Measurements from ENCODE around the gene CCDC50.

CCDC50 gene

GRCh38 chr3:191328962-191329653, at the start of gene CCDC50:
CCDC50 (plus strand) TSS chr3:191329394; CDS start chr3:191329675, 281 bp downstream.
- peak; percentile 15 for DNase-seq

GRCh38 chr3:191280111-191280510, 49.1 kb upstream of the CCDC50 start:
- no peak for DNase-seq

GRCh38 chr3:191280882-191281281, 48.3 kb upstream of the CCDC50 start:
- DNase-seq, result no peak

- DNase-seq, result no peak
Measured at GRCh38 chr3:191282251-191283185, 46.7 kb upstream of the CCDC50 start.

GRCh38 chr3:191283400-191283799, 45.8 kb upstream of the CCDC50 start:
- no peak for DNase-seq

- DNase-seq, result no peak
Measured at GRCh38 chr3:191290311-191291025, 38.7 kb upstream of the CCDC50 start.

GRCh38 chr3:191292243-191293015, 36.8 kb upstream of the CCDC50 start:
- DNase-seq, result no peak

GRCh38 chr3:191294291-191294690, 34.9 kb upstream of the CCDC50 start:
- no peak for DNase-seq

GRCh38 chr3:191296041-191296541, 33.1 kb upstream of the CCDC50 start:
- DNase-seq, result no peak

GRCh38 chr3:191298846-191299245, 30.3 kb upstream of the CCDC50 start:
- DNase-seq, result no peak

GRCh38 chr3:191300422-191300821, 28.8 kb upstream of the CCDC50 start:
- DNase-seq, result no peak

- DNase-seq, result no peak
Measured at GRCh38 chr3:191301017-191301416, 28.2 kb upstream of the CCDC50 start.

GRCh38 chr3:191301782-191302411, 27.3 kb upstream of the CCDC50 start:
- no peak for DNase-seq

- DNase-seq, result no peak
Measured at GRCh38 chr3:191302451-191302850, 26.7 kb upstream of the CCDC50 start.

GRCh38 chr3:191303596-191303995, 25.6 kb upstream of the CCDC50 start:
- no peak for DNase-seq

- DNase-seq, result no peak
Measured at GRCh38 chr3:191306428-191306827, 22.8 kb upstream of the CCDC50 start.

GRCh38 chr3:191307341-191307740, 21.9 kb upstream of the CCDC50 start:
- no peak for DNase-seq

- no peak for DNase-seq
Measured at GRCh38 chr3:191313296-191313695, 15.9 kb upstream of the CCDC50 start.

- no peak for DNase-seq
Measured at GRCh38 chr3:191314109-191314728, 15.0 kb upstream of the CCDC50 start.

- DNase-seq, result no peak
Measured at GRCh38 chr3:191316876-191317603, 12.2 kb upstream of the CCDC50 start.

- no peak for DNase-seq
Measured at GRCh38 chr3:191320316-191320715, 8.9 kb upstream of the CCDC50 start.
